ENCODE data around the gene GAMT.

DNA sequence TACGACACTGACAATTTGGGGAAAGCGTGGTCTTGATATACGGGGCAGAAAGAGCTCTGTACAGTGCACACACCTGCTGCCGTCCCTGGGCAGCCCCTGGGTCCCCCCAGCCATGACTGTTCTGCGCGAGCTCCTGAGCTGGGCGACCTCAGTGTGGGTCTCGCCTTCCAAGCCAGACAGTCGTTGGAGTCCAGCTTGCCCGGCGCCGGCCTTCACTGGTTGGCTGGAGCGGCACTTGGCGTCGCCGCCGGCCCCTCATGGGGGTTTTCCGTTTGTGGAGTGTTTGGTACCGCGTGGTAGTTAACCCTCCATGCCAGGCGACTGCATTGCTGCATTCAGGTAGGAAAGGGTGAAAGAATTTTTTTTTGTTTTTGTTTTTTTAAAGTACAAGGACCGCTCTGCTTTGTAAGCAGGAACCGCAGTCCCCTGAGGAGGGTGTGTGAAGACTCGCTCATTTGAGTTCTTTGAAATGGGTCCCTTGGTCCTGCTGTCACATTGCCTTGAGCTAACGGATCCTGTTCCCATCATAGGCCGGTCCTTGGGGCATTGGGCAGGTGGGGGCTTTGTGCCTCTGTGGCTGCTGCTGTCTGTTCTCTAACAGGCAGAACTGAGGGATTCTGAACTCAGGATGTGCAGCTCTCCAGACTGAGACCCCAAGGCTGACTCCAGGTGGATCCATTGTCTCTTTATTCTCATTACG, 26.0 kb upstream of the GAMT start:
- TF ChIP-seq GATA2 (IDR thresholded peaks at IDR 0.05; ENCODE audit: low read depth, low read length) = no peak
- TF ChIP-seq GATA3 (IDR thresholded peaks at IDR 0.05; ENCODE audit: low read depth, low read length) = no peak
